ENCODE data around the gene BRD2.
A peak's percentile ranks its signal among the peaks of the same experiment; 100 is the strongest.

The BRD2 gene

DNA sequence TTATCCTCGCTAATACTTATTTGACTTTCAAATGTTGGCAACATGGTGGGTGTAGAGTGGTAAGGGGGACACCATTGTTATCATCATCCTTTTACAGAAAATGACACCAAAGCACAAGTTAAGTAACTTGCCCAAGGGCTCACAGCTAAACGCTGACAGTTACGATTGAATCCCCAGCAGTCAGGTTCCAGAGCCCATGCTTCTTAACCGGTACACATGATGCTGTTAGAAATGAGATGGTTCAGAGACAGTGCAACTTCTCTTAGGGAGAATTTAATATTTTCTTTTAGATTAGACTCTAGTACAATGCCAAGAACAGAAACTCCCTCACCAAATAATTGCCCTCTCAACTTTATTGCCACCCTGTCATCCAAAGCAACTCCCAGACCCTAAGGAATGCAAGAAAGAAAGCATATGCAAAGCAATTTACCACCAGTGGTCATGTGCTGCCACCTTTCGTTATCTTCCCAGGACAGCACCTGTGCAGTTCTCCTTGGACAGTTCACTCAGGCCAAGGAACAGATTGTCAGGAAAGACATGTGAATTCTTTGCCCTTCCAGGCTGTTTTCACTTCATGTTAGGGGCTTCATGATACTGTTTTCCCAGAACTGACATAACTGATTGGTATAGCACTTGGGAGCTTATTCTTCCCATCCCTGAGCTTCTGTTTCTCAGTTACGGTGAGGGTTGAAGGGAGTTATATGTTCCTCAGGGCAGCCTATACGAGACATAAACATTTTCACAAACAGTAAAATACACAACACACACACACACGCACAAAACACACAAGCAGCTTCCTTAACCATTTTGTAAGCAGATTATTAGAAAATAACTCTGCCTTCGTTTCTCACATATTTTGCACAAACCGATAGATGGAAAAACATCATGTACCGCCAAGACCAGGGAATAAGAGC is 20.6 kb upstream of the BRD2 start:
- H3K4me3 ChIP-seq (ENCODE audit: severe bottlenecking): no peak overlapping the region
- TF ChIP-seq, protein P1, sequence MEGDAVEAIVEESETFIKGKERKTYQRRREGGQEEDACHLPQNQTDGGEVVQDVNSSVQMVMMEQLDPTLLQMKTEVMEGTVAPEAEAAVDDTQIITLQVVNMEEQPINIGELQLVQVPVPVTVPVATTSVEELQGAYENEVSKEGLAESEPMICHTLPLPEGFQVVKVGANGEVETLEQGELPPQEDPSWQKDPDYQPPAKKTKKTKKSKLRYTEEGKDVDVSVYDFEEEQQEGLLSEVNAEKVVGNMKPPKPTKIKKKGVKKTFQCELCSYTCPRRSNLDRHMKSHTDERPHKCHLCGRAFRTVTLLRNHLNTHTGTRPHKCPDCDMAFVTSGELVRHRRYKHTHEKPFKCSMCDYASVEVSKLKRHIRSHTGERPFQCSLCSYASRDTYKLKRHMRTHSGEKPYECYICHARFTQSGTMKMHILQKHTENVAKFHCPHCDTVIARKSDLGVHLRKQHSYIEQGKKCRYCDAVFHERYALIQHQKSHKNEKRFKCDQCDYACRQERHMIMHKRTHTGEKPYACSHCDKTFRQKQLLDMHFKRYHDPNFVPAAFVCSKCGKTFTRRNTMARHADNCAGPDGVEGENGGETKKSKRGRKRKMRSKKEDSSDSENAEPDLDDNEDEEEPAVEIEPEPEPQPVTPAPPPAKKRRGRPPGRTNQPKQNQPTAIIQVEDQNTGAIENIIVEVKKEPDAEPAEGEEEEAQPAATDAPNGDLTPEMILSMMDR (IDR thresholded peaks at IDR 0.05; ENCODE audit: poor library complexity, severe bottlenecking): peak; percentile 76
- no peaks in the 10 kb centered on the region for H3K36me3 ChIP-seq (ENCODE audit: low read depth)
- H3K4me1 ChIP-seq (ENCODE audit: insufficient read depth, poor library complexity, severe bottlenecking): no peaks in the 10 kb centered on the region
- no peaks in the 10 kb centered on the region for H3K27me3 ChIP-seq (ENCODE audit: insufficient read depth, poor library complexity, severe bottlenecking)
- H3K27ac ChIP-seq (ENCODE audit: poor library complexity, severe bottlenecking): no peak overlapping the region
- DNase-seq (ENCODE audit: low spot score): no peak
- peak; percentile 88 for ATAC-seq (ENCODE audit: low read depth)
- H3K9me3 ChIP-seq (ENCODE audit: severe bottlenecking): no peaks in the 10 kb centered on the region

DNA sequence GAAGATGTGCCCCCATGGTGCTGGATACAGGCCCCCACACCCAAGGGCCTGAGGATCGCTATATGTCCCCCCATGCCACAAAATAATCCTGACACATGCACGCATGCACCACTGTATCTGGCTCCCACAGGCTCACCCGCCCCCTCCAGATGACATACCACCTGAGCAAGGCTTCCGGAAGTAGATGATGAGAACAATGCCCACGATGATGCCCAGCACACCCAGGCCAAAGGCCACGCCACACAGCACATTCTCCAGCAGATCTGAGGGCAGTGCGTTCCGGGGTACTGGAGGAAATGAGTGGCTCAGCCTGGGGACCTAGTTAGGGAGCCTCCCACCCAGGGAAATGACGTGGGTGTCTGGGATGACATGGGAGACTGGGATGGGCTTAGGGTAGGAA is 19.3 kb upstream of the BRD2 start:
- H3K4me1 ChIP-seq (ENCODE audit: insufficient read depth, poor library complexity, severe bottlenecking): no peaks in the 10 kb centered on the region
- DNase-seq (ENCODE audit: low spot score): no peak

DNA sequence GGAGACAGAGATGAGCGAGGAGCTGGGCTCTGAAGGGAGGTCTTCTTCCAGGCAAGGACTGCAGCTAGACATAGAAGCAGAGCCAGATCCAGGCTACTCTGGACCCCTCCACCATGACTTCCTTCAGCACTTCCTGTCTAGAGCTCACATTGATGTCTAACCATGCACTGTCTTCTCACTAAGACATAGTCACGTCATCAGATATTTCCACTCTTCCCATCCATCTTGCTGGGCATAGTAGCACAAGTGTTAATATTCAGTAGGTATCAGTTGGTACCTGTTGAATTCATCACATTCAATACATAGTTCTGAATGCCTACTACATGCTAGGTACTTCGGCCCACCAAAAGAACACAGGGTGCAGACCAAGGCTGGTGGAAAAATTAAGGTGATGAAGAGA is 18.4 kb upstream of the BRD2 start:
- TF ChIP-seq, protein P1 (IDR thresholded peaks at IDR 0.05; ENCODE audit: poor library complexity, severe bottlenecking): no peak
- H3K4me1 ChIP-seq (ENCODE audit: insufficient read depth, poor library complexity, severe bottlenecking): no peaks in the 10 kb centered on the region
- no peak for DNase-seq (ENCODE audit: low spot score)
- no peak overlapping the region for H3K27ac ChIP-seq (ENCODE audit: poor library complexity, severe bottlenecking)
- ATAC-seq (ENCODE audit: low read depth): no peak
- no peaks in the 10 kb centered on the region for H3K36me3 ChIP-seq (ENCODE audit: low read depth)
- H3K4me3 ChIP-seq (ENCODE audit: severe bottlenecking): no peak overlapping the region
- H3K9me3 ChIP-seq (ENCODE audit: severe bottlenecking): no peaks in the 10 kb centered on the region
- H3K27me3 ChIP-seq (ENCODE audit: insufficient read depth, poor library complexity, severe bottlenecking): no peaks in the 10 kb centered on the region

More for the DNA sequence above, 19.3 kb upstream of the BRD2 start:
- no peak for ATAC-seq (ENCODE audit: low read depth)
- no peaks in the 10 kb centered on the region for H3K36me3 ChIP-seq (ENCODE audit: low read depth)
- H3K4me3 ChIP-seq (ENCODE audit: severe bottlenecking): no peak overlapping the region
- no peak overlapping the region for H3K27ac ChIP-seq (ENCODE audit: poor library complexity, severe bottlenecking)
- no peaks in the 10 kb centered on the region for H3K9me3 ChIP-seq (ENCODE audit: severe bottlenecking)
- TF ChIP-seq, protein P1 (IDR thresholded peaks at IDR 0.05; ENCODE audit: poor library complexity, severe bottlenecking): no peak
- H3K27me3 ChIP-seq (ENCODE audit: insufficient read depth, poor library complexity, severe bottlenecking): no peaks in the 10 kb centered on the region

DNA sequence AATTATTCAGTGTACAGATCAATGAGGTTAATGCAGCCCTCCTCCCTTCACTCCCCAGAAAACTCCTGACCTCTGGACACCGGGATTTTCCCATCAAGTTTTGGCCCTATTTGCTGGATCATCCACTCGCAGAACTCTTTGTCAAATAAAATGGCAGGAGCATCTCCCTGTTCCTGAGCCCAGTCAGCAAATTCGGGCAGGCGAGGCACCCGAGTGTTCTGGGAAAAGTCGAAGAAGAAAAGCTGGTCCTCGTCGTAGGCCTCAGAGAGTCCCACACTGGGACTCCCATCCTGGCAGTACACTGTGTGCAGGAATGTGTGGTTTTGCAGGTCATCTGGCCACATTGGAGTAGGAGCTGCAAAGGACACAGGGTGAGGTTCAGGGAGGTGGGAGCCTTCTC is 17.9 kb upstream of the BRD2 start:
- no peaks in the 10 kb centered on the region for H3K27me3 ChIP-seq (ENCODE audit: insufficient read depth, poor library complexity, severe bottlenecking)
- TF ChIP-seq, protein P1 (IDR thresholded peaks at IDR 0.05; ENCODE audit: poor library complexity, severe bottlenecking): no peak
- no peaks in the 10 kb centered on the region for H3K4me1 ChIP-seq (ENCODE audit: insufficient read depth, poor library complexity, severe bottlenecking)
- H3K27ac ChIP-seq (ENCODE audit: poor library complexity, severe bottlenecking): no peak overlapping the region
- H3K9me3 ChIP-seq (ENCODE audit: severe bottlenecking): no peaks in the 10 kb centered on the region
- no peak overlapping the region for H3K4me3 ChIP-seq (ENCODE audit: severe bottlenecking)
- no peaks in the 10 kb centered on the region for H3K36me3 ChIP-seq (ENCODE audit: low read depth)
- DNase-seq (ENCODE audit: low spot score) (no peak), ATAC-seq (ENCODE audit: low read depth) (no peak)

Data from RWPE2 (cell line).